ENCODE results near the gene COL18A1. TPM values are rescaled to one million over a fixed set of nuclear protein-coding genes. Genes with fewer than 3 reads are reported as not detected.

Gene COL18A1
- polyA plus RNA-seq, 1 donor (not counting 4 experiments of a cell fraction or from before 2014, with no cell fraction given): 13.0 TPM

- Histone ChIP-seq H3K27me3 (ENCODE audit: control insufficient read depth, extremely low read depth, insufficient read depth, low read length) (no peaks in the 10 kb centered on the region), H3K4me3 (ENCODE audit: control insufficient read depth in 2 of 3, extremely low read depth in 1 of 3, insufficient read depth in 2 of 3, low read depth in 1 of 3, low read length in 3 of 3) (no peak overlapping the region), H3K9me3 (ENCODE audit: control insufficient read depth, low read depth, low read length) (no peaks in the 10 kb centered on the region), H2AFZ (ENCODE audit: control insufficient read depth, low read length) (no peak overlapping the region), H3K4me2 (ENCODE audit: control insufficient read depth, extremely low read depth, insufficient read depth, low read depth, low read length) (no peak overlapping the region), H3K9me1 (ENCODE audit: control insufficient read depth, extremely low read depth, insufficient read depth, low read length) (no peaks in the 10 kb centered on the region), H3K9ac (ENCODE audit: control insufficient read depth, extremely low read depth, insufficient read depth, low read length) (no peak overlapping the region), H3K79me2 (ENCODE audit: control insufficient read depth, insufficient read depth, low read length) (no peaks in the 10 kb centered on the region), H4K20me1 (ENCODE audit: control insufficient read depth, extremely low read depth, insufficient read depth, low read length) (no peaks in the 10 kb centered on the region), H3K27ac (ENCODE audit: control insufficient read depth, insufficient read depth, low read length) (no peak overlapping the region), H3K36me3 (ENCODE audit: control insufficient read depth in 2 of 2, extremely low read depth in 1 of 2, insufficient read depth in 2 of 2, low read length in 2 of 2) (peaks cover 7 to 19% of the 10 kb centered on the region in 2 experiments), H3K4me1 (ENCODE audit: control insufficient read depth, extremely low read depth, insufficient read depth, low read length) (no peaks in the 10 kb centered on the region)
- FAIRE-seq: no peak
- dilution Hi-C loops (cut with MboI; ENCODE audit: extremely low pct_ligation_motif_present, low sequenced_read_pairs): no loop called here
- no peak for TF ChIP-seq EZH2 (IDR thresholded peaks at IDR 0.05; ENCODE audit: low read length)
- TF ChIP-seq, protein P1, sequence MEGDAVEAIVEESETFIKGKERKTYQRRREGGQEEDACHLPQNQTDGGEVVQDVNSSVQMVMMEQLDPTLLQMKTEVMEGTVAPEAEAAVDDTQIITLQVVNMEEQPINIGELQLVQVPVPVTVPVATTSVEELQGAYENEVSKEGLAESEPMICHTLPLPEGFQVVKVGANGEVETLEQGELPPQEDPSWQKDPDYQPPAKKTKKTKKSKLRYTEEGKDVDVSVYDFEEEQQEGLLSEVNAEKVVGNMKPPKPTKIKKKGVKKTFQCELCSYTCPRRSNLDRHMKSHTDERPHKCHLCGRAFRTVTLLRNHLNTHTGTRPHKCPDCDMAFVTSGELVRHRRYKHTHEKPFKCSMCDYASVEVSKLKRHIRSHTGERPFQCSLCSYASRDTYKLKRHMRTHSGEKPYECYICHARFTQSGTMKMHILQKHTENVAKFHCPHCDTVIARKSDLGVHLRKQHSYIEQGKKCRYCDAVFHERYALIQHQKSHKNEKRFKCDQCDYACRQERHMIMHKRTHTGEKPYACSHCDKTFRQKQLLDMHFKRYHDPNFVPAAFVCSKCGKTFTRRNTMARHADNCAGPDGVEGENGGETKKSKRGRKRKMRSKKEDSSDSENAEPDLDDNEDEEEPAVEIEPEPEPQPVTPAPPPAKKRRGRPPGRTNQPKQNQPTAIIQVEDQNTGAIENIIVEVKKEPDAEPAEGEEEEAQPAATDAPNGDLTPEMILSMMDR (optimal IDR thresholded peaks at IDR 0.05 in 1 of 3, IDR thresholded peaks at IDR 0.05 in 1 of 3, conservative IDR thresholded peaks at IDR 0.05 in 1 of 3; ENCODE audit: extremely low read depth in 1 of 3, insufficient read depth in 2 of 3, low read length in 3 of 3): no peak
- DNase-seq (ENCODE audit: low read depth, low spot score): no peak
These were observed 72.5 kb downstream of the COL18A1 start for GRCh38 chr21:45477176-45478114.

GRCh38 chr21:45478115-45478801 lies 73.3 kb downstream of the COL18A1 start:
- Histone ChIP-seq H3K36me3 (ENCODE audit: control insufficient read depth in 2 of 2, extremely low read depth in 1 of 2, insufficient read depth in 2 of 2, low read length in 2 of 2) (peaks cover 7 to 19% of the 10 kb centered on the region in 2 experiments), H3K4me3 (ENCODE audit: control insufficient read depth in 2 of 3, extremely low read depth in 1 of 3, insufficient read depth in 2 of 3, low read depth in 1 of 3, low read length in 3 of 3) (no peak overlapping the region), H3K79me2 (ENCODE audit: control insufficient read depth, insufficient read depth, low read length) (no peaks in the 10 kb centered on the region), H3K27ac (ENCODE audit: control insufficient read depth, insufficient read depth, low read length) (no peak overlapping the region), H3K4me2 (ENCODE audit: control insufficient read depth, extremely low read depth, insufficient read depth, low read depth, low read length) (no peak overlapping the region), H3K4me1 (ENCODE audit: control insufficient read depth, extremely low read depth, insufficient read depth, low read length) (no peaks in the 10 kb centered on the region), H3K27me3 (ENCODE audit: control insufficient read depth, extremely low read depth, insufficient read depth, low read length) (no peaks in the 10 kb centered on the region), H2AFZ (ENCODE audit: control insufficient read depth, low read length) (no peak overlapping the region), H3K9me3 (ENCODE audit: control insufficient read depth, low read depth, low read length) (no peaks in the 10 kb centered on the region), H4K20me1 (ENCODE audit: control insufficient read depth, extremely low read depth, insufficient read depth, low read length) (no peaks in the 10 kb centered on the region), H3K9me1 (ENCODE audit: control insufficient read depth, extremely low read depth, insufficient read depth, low read length) (no peaks in the 10 kb centered on the region), H3K9ac (ENCODE audit: control insufficient read depth, extremely low read depth, insufficient read depth, low read length) (no peak overlapping the region)
- dilution Hi-C loops (cut with MboI; ENCODE audit: extremely low pct_ligation_motif_present, low sequenced_read_pairs): no loop called here
- no peak for TF ChIP-seq EZH2 (IDR thresholded peaks at IDR 0.05; ENCODE audit: low read length)
- TF ChIP-seq, protein P1 (optimal IDR thresholded peaks at IDR 0.05 in 1 of 3, IDR thresholded peaks at IDR 0.05 in 1 of 3, conservative IDR thresholded peaks at IDR 0.05 in 1 of 3; ENCODE audit: extremely low read depth in 1 of 3, insufficient read depth in 2 of 3, low read length in 3 of 3): peak in 2 of 3 experiments; percentile 69 to 75
- FAIRE-seq (no peak), DNase-seq (ENCODE audit: low read depth, low spot score) (no peak)

Measured in keratinocyte (primary cell).